NCI-H1436 treated with DMSO at 0.1 percent for 48 hours (cell line): Measurements from ENCODE around the gene TEKTIP1.

ENCODE experiments used
- DNase-seq: peaks from one replicate; lab custom pipeline; 2025; lab: John Stamatoyannopoulos, UW

TEKTIP1 gene

GRCh38 chr19:3537438-3538240 is 1.3 kb upstream of the TEKTIP1 start:
- no peak for DNase-seq

GRCh38 chr19:3538258-3538929 is 580 bp upstream of the TEKTIP1 start:
- no peak for DNase-seq

GRCh38 chr19:3539756-3540118 is 763 bp downstream of the TEKTIP1 start:
- DNase-seq = no peak

GRCh38 chr19:3543150-3544057 is 4.4 kb downstream of the TEKTIP1 start:
- DNase-seq = no peak

GRCh38 chr19:3544058-3544376 is 5.0 kb downstream of the TEKTIP1 start:
- no peak for DNase-seq

- no peak for DNase-seq
These were observed 6.0 kb downstream of the TEKTIP1 start for GRCh38 chr19:3544742-3545668.

GRCh38 chr19:3545669-3546034 is 6.7 kb downstream of the TEKTIP1 start:
- no peak for DNase-seq

GRCh38 chr19:3546119-3546518 is 7.1 kb downstream of the TEKTIP1 start:
- DNase-seq = no peak

- no peak for DNase-seq
These were observed 8.3 kb downstream of the TEKTIP1 start for GRCh38 chr19:3547301-3547731.

- DNase-seq = no peak
These were observed 8.9 kb downstream of the TEKTIP1 start for GRCh38 chr19:3547767-3548282.

- DNase-seq = no peak
These were observed 9.6 kb downstream of the TEKTIP1 start for GRCh38 chr19:3548606-3549005.

- DNase-seq = no peak
These were observed 10.8 kb downstream of the TEKTIP1 start for GRCh38 chr19:3549816-3550215.

- DNase-seq = no peak
These were observed 12.2 kb downstream of the TEKTIP1 start for GRCh38 chr19:3550947-3551791.

- no peak for DNase-seq
These were observed 12.8 kb downstream of the TEKTIP1 start for GRCh38 chr19:3551792-3552095.

GRCh38 chr19:3554254-3555083 is 15.5 kb downstream of the TEKTIP1 start:
- DNase-seq = no peak

- DNase-seq = no peak
These were observed 16.9 kb downstream of the TEKTIP1 start for GRCh38 chr19:3555653-3556422.

GRCh38 chr19:3556423-3556977 is 17.5 kb downstream of the TEKTIP1 start:
- DNase-seq = no peak

GRCh38 chr19:3556978-3557460 is 18.0 kb downstream of the TEKTIP1 start:
- no peak for DNase-seq
